Liver (tissue), 9 donors: ENCODE results near the gene SAA1. TPM values are rescaled to one million over a fixed set of nuclear protein-coding genes. Genes with fewer than 3 reads are reported as not detected.

Experiments
- DNase-seq: peaks from one replicate; pipeline ENCODE4 v3.0.0-alpha.2; 2017; ENCODE audit warnings: low spot score
- H3K27ac ChIP-seq, 2 donors: one replicate each; pipeline ENCODE4 v1.7.0; 2013; ENCODE audit warnings: inconsistent platforms in 2 of 2, low read length in 2 of 2, control low read depth in 1 of 2, low read depth in 1 of 2, mild to moderate bottlenecking in 1 of 2
- H3K27me3 ChIP-seq, 4 donors: one replicate each; pipeline versions ENCODE4 v1.6.1 to v1.7.0; 2013; ENCODE audit warnings: low read length in 3 of 4, inconsistent platforms in 1 of 4, mild to moderate bottlenecking in 1 of 4, moderate library complexity in 1 of 4; ENCODE audit not compliant: control insufficient read depth in 4 of 4, insufficient read depth in 4 of 4
- H3K36me3 ChIP-seq, 4 donors: one replicate each; pipeline versions ENCODE4 v1.6.1 to v1.7.0; 2013; ENCODE audit warnings: low read length in 3 of 4, mild to moderate bottlenecking in 3 of 4, low read depth in 1 of 4, moderate library complexity in 1 of 4; ENCODE audit not compliant: control insufficient read depth in 4 of 4, insufficient read depth in 3 of 4
- H3K4me1 ChIP-seq, 4 donors: one replicate each; pipeline versions ENCODE4 v1.6.1 to v1.7.0; 2013; ENCODE audit warnings: low read length in 3 of 4, mild to moderate bottlenecking in 3 of 4, moderate library complexity in 1 of 4; ENCODE audit not compliant: control insufficient read depth in 4 of 4, insufficient read depth in 4 of 4
- H3K4me3 ChIP-seq, 3 donors: one replicate each; pipeline versions ENCODE4 v1.6.1 to v1.7.0; 2013; ENCODE audit warnings: low read length in 3 of 3, control low read depth in 1 of 3, low read depth in 1 of 3, mild to moderate bottlenecking in 1 of 3
- H3K9ac ChIP-seq, 2 donors: one replicate each; pipeline ENCODE4 v1.7.0; 2013; ENCODE audit warnings: low read length in 2 of 2, mild to moderate bottlenecking in 2 of 2, moderate library complexity in 2 of 2, control low read depth in 1 of 2, low read depth in 1 of 2
- H3K9me3 ChIP-seq, 4 donors: one replicate each; pipeline versions ENCODE4 v1.6.1 to v1.7.0; 2013; ENCODE audit warnings: low read length in 3 of 4; ENCODE audit not compliant: control insufficient read depth in 4 of 4
- CTCF ChIP-seq: fragments of 150-350 bp; IDR thresholded peaks from 2 replicates; pipeline ENCODE4 v1.5.1; 2017; ENCODE audit warnings: improper control_type of control experiment, low read depth, low read length; ENCODE audit not compliant: missing input control
- EGR1 ChIP-seq, 2 donors: IDR thresholded peaks; 2 replicates each; pipeline ENCODE4 v1.6.1; 2016 to 2018; ENCODE audit warnings: antibody characterized with exemption in 2 of 2, low read depth in 2 of 2
- FOXA2 ChIP-seq: IDR thresholded peaks from 2 replicates; pipeline ENCODE4 v1.6.1; 2016; ENCODE audit warnings: antibody characterized with exemption
- GABPA ChIP-seq, 2 donors: IDR thresholded peaks in 1 of 2; conservative IDR thresholded peaks in 1 of 2; 2 replicates each; pipeline ENCODE4 v1.6.1; 2016; ENCODE audit warnings: antibody characterized with exemption in 2 of 2, mild to moderate bottlenecking in 1 of 2, moderate library complexity in 1 of 2
- HNF4A ChIP-seq, 2 donors: conservative IDR thresholded peaks; 2 replicates each; pipeline ENCODE4 v1.6.1; 2016; ENCODE audit warnings: antibody characterized with exemption in 2 of 2, mild to moderate bottlenecking in 2 of 2
- HNF4G ChIP-seq: IDR thresholded peaks from 2 replicates; pipeline ENCODE4 v1.6.1; 2016; ENCODE audit warnings: antibody characterized with exemption
- MAX ChIP-seq: IDR thresholded peaks from 2 replicates; pipeline ENCODE4 v1.6.1; 2016; ENCODE audit warnings: antibody characterized with exemption
- NR2F2 ChIP-seq: IDR thresholded peaks from 2 replicates; pipeline ENCODE4 v1.6.1; 2016; ENCODE audit warnings: antibody characterized with exemption
- RAD21 ChIP-seq, 2 donors: IDR thresholded peaks; 2 replicates each; pipeline ENCODE4 v1.6.1; 2016; ENCODE audit warnings: antibody characterized with exemption in 2 of 2, mild to moderate bottlenecking in 2 of 2
- REST ChIP-seq: IDR thresholded peaks from 2 replicates; pipeline ENCODE4 v1.6.1; 2016; ENCODE audit warnings: antibody characterized with exemption, mild to moderate bottlenecking
- RXRA ChIP-seq, 2 donors: IDR thresholded peaks; 2 replicates each; pipeline ENCODE4 v1.6.1; 2017 to 2018; ENCODE audit warnings: antibody characterized with exemption in 2 of 2, mild to moderate bottlenecking in 1 of 2
- SP1 ChIP-seq: IDR thresholded peaks from 2 replicates; pipeline ENCODE4 v1.6.1; 2018; ENCODE audit warnings: antibody characterized with exemption, mild to moderate bottlenecking
- ZBTB33 ChIP-seq: IDR thresholded peaks from 2 replicates; pipeline ENCODE4 v1.6.1; 2016; ENCODE audit warnings: antibody characterized with exemption
- WGBS: extraction: QIAGEN DNeasy Blood & Tissue Kit; methylation state at CpG from one replicate; pipeline ENCODE4 v1.1.7; 2013; 5-methylcytosine and 5-hydroxymethylcytosine counted together
- polyA plus RNA-seq, 2 donors: library from polyadenylated mRNA; stranded (reverse) in 1 of 2; unstranded in 1 of 2; fragments of 200-250 nt in 1 of 2; fragments of >200 nt in 1 of 2; fragmentation: Nextera tagmentation in 1 of 2; extraction: Ambion mirVana in 1 of 2; gene quantifications; one replicate each; pipeline versions ENCODE4 v1.2.1 to v1.2.3, GENCODE V29; 2013 to 2015
- total RNA-seq, 2 donors: library from RNA; depleted of rRNA; stranded (reverse); fragments of >200 nt; gene quantifications; one replicate each; pipeline ENCODE4 v1.2.3, GENCODE V29; 2014
- TF ChIP-seq, protein P1 (sequence below): IDR thresholded peaks from 2 replicates; pipeline ENCODE4 v1.6.1; 2016; ENCODE audit warnings: antibody characterized with exemption
- donor health status: healthy.
- donor health status: healthy.
- donor health status: healthy.
- donor health status: healthy.
- donor health status: healthy.

The SAA1 gene
- total and polyA plus RNA-seq, 4 donors: 20.4 to 33,277 (median 21,062) TPM

- H3K4me3 ChIP-seq: peak overlapping the region in 1 of 3 donors; percentile 0
- H3K9ac ChIP-seq: no peak overlapping the region
- TF ChIP-seq SP1 (no peak), RXRA (IDR thresholded peaks at IDR 0.05) (peak in 1 of 2 donors; percentile 5), ZBTB33 (no peak), RAD21 (IDR thresholded peaks at IDR 0.05) (no peak), NR2F2 (no peak), MAX (no peak), CTCF (no peak), HNF4A (conservative IDR thresholded peaks at IDR 0.05) (peak in 1 of 2 donors; percentile 29), FOXA2 (no peak), GABPA (IDR thresholded peaks at IDR 0.05 in 1 of 2, conservative IDR thresholded peaks at IDR 0.05 in 1 of 2) (no peak), REST (no peak), EGR1 (IDR thresholded peaks at IDR 0.05; ENCODE audit: low read depth in 2 of 2) (no peak), HNF4G (no peak)
- TF ChIP-seq, protein P1, sequence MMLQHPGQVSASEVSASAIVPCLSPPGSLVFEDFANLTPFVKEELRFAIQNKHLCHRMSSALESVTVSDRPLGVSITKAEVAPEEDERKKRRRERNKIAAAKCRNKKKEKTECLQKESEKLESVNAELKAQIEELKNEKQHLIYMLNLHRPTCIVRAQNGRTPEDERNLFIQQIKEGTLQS: no peak
- 54% methylated on average over 2 of the region's 2 CpGs for WGBS
- H3K27ac ChIP-seq: peak overlapping the region in 1 of 2 donors; percentile 42
- H3K27me3 ChIP-seq: no peaks in the 10 kb centered on the region
- H3K4me1 ChIP-seq: peaks cover 2 to 5% (median 4%) of the 10 kb centered on the region in 4 donors
- H3K36me3 ChIP-seq: peaks cover 9 to 40% (median 32%) of the 10 kb centered on the region in 4 donors
- no peaks in the 10 kb centered on the region for H3K9me3 ChIP-seq
- DNase-seq: no peak
Measured at GRCh38 chr11:18307461-18308139, 41.5 kb downstream of the SAA1 start.
